ENCODE measurements around the gene MYH7.

MYH7 gene

GRCh38 chr14:23414254-23414653 lies 21.2 kb downstream of the MYH7 start:
- Histone ChIP-seq H3K9me3 (ENCODE audit: insufficient read depth, low read length) (no peaks in the 10 kb centered on the region), H3K27me3 (ENCODE audit: low read length) (no peaks in the 10 kb centered on the region), H3K36me3 (ENCODE audit: low read length) (no peaks in the 10 kb centered on the region), H3K4me2 (ENCODE audit: low read depth, low read length, poor library complexity, severe bottlenecking) (no peak overlapping the region), H2AFZ (ENCODE audit: low read depth, low read length, severe bottlenecking) (no peak overlapping the region), H3K4me3 (ENCODE audit: insufficient read depth, low read length, poor library complexity, severe bottlenecking) (no peak overlapping the region), H3K9me2 (replicated peaks; ENCODE audit: insufficient read depth, low read length) (no peaks in the 10 kb centered on the region), H3K79me2 (ENCODE audit: insufficient read depth, low read length) (no peaks in the 10 kb centered on the region), H3K9ac (ENCODE audit: low read length) (no peak overlapping the region), H3K27ac (ENCODE audit: low read depth, low read length) (no peak overlapping the region), H4K20me1 (ENCODE audit: low read depth, low read length) (no peaks in the 10 kb centered on the region), H3F3A (ENCODE audit: insufficient read depth) (no peaks in the 10 kb centered on the region)
- TF ChIP-seq CTCF (IDR thresholded peaks at IDR 0.05; ENCODE audit: insufficient read depth, low read length, poor library complexity, severe bottlenecking), result no peak
- no peak for TF ChIP-seq EZH2phosphoT487 (conservative IDR thresholded peaks at IDR 0.05; ENCODE audit: low read length)

- no peak overlapping the region for H3K9ac ChIP-seq (ENCODE audit: low read length)
- no peaks in the 10 kb centered on the region for H4K20me1 ChIP-seq (ENCODE audit: low read depth, low read length)
- H3K27me3 ChIP-seq (ENCODE audit: low read length), result no peaks in the 10 kb centered on the region
- H3K79me2 ChIP-seq (ENCODE audit: insufficient read depth, low read length), result no peaks in the 10 kb centered on the region
- H3K27ac ChIP-seq (ENCODE audit: low read depth, low read length), result no peak overlapping the region
- H3K4me2 ChIP-seq (ENCODE audit: low read depth, low read length, poor library complexity, severe bottlenecking), result no peak overlapping the region
- H3K9me2 ChIP-seq (replicated peaks; ENCODE audit: insufficient read depth, low read length), result no peaks in the 10 kb centered on the region
- TF ChIP-seq CTCF (IDR thresholded peaks at IDR 0.05; ENCODE audit: insufficient read depth, low read length, poor library complexity, severe bottlenecking) (no peak), EZH2phosphoT487 (conservative IDR thresholded peaks at IDR 0.05; ENCODE audit: low read length) (no peak)
- H3K4me3 ChIP-seq (ENCODE audit: insufficient read depth, low read length, poor library complexity, severe bottlenecking), result no peak overlapping the region
- H3F3A ChIP-seq (ENCODE audit: insufficient read depth), result no peaks in the 10 kb centered on the region
- H2AFZ ChIP-seq (ENCODE audit: low read depth, low read length, severe bottlenecking), result no peak overlapping the region
- H3K9me3 ChIP-seq (ENCODE audit: insufficient read depth, low read length), result no peaks in the 10 kb centered on the region
- H3K36me3 ChIP-seq (ENCODE audit: low read length), result no peaks in the 10 kb centered on the region
Measured at GRCh38 chr14:23413681-23414080, 21.8 kb downstream of the MYH7 start.

GRCh38 chr14:23411563-23412525 lies 23.6 kb downstream of the MYH7 start:
- H2AFZ ChIP-seq (ENCODE audit: low read depth, low read length, severe bottlenecking), result no peak overlapping the region
- H3K4me3 ChIP-seq (ENCODE audit: insufficient read depth, low read length, poor library complexity, severe bottlenecking), result no peak overlapping the region
- H3K9me2 ChIP-seq (replicated peaks; ENCODE audit: insufficient read depth, low read length), result no peaks in the 10 kb centered on the region
- H3K9ac ChIP-seq (ENCODE audit: low read length), result no peak overlapping the region
- H3F3A ChIP-seq (ENCODE audit: insufficient read depth), result no peaks in the 10 kb centered on the region
- H3K79me2 ChIP-seq (ENCODE audit: insufficient read depth, low read length), result no peaks in the 10 kb centered on the region
- H3K27ac ChIP-seq (ENCODE audit: low read depth, low read length), result no peak overlapping the region
- no peak for TF ChIP-seq EZH2phosphoT487 (conservative IDR thresholded peaks at IDR 0.05; ENCODE audit: low read length)
- TF ChIP-seq CTCF (IDR thresholded peaks at IDR 0.05; ENCODE audit: insufficient read depth, low read length, poor library complexity, severe bottlenecking), result no peak
- no peak overlapping the region for H3K4me2 ChIP-seq (ENCODE audit: low read depth, low read length, poor library complexity, severe bottlenecking)
- no peaks in the 10 kb centered on the region for H3K36me3 ChIP-seq (ENCODE audit: low read length)
- H3K9me3 ChIP-seq (ENCODE audit: insufficient read depth, low read length), result no peaks in the 10 kb centered on the region
- H4K20me1 ChIP-seq (ENCODE audit: low read depth, low read length), result no peaks in the 10 kb centered on the region
- no peaks in the 10 kb centered on the region for H3K27me3 ChIP-seq (ENCODE audit: low read length)
